Right lobe of liver (tissue), 6 donors: ENCODE results near the gene DYDC1. TPM values are rescaled to one million over a fixed set of nuclear protein-coding genes. Genes with fewer than 3 reads are reported as not detected.

Source experiments
- ATAC-seq, 4 donors: fragments of 200-7000 bp; cut with Tn5 transposase; one replicate each; pipeline ENCODE4 v1.9.1; 2020; ENCODE audit warnings: mild to moderate bottlenecking in 4 of 4, moderate library complexity in 4 of 4
- DNase-seq, 3 donors: peaks; one replicate each; pipeline ENCODE4 v3.0.0-alpha.2; 2020
- H3K27ac ChIP-seq, 3 donors: fragments of 200-600 bp; one replicate each; pipeline ENCODE4 v1.8.0; 2022
- H3K27me3 ChIP-seq, 2 donors: fragments of 200-600 bp; one replicate each; pipeline ENCODE4 v1.8.0; 2022
- H3K36me3 ChIP-seq, 4 donors: fragments of 200-600 bp; sonication (generic) in 1 of 4; one replicate each; pipeline versions ENCODE4 v1.5.1 to v1.8.0; 2017 to 2022; ENCODE audit warnings: control low read depth in 1 of 4
- H3K4me1 ChIP-seq, 4 donors: fragments of 200-600 bp; sonication (generic) in 1 of 4; one replicate each; pipeline versions ENCODE4 v1.5.1 to v1.8.0; 2017 to 2022; ENCODE audit warnings: control low read depth in 1 of 4
- H3K4me3 ChIP-seq, 3 donors: fragments of 200-600 bp; one replicate each; pipeline ENCODE4 v1.8.0; 2022
- H3K9me3 ChIP-seq, 4 donors: fragments of 200-600 bp; sonication (generic) in 1 of 4; one replicate each; pipeline versions ENCODE4 v1.5.1 to v1.8.0; 2017 to 2022; ENCODE audit warnings: control low read depth in 1 of 4
- POLR2A ChIP-seq: fragments of 450-650 bp; IDR thresholded peaks from one replicate; pipeline ENCODE4 v1.6.1; 2017; ENCODE audit warnings: antibody characterized with exemption, mild to moderate bottlenecking
- WGBS: methylation state at CpG from one replicate; pipeline ENCODE4 v1.1.6; 2018; ENCODE audit warnings: low coverage, low lambda C conversion rate; ENCODE audit not compliant: insufficient coverage; ENCODE audit errors: missing lambda C conversion rate; 5-methylcytosine and 5-hydroxymethylcytosine counted together
- intact Hi-C, 2 donors: fragments of 100-400 bp; cut with DNase I; formaldehyde crosslinking; loops; one replicate each; pipeline versions ENCODE4 v1.11.2 to v1.14.1; 2022
- total RNA-seq, 6 experiments: library from RNA; depleted of rRNA in 2 of 6; stranded (reverse); fragments of >200 nt in 2 of 6; fragmentation: NEBNext Ultra II Directional in 3 of 6; extraction: Animal tissue kit (Norgen Biotek cat#: 25700) in 3 of 6; gene quantifications; one replicate each; pipeline versions ENCODE4 v1.1.0 to v1.2.4, GENCODE V29; 2016 to 2023
- TF ChIP-seq, protein P1 (sequence below), 4 donors: fragments of 200-600 bp in 3 of 4; fragments of 450-650 bp in 1 of 4; IDR thresholded peaks; one replicate each; pipeline versions ENCODE4 v1.5.1 to v1.8.0; 2016 to 2022; ENCODE audit warnings: antibody characterized with exemption in 4 of 4, mild to moderate bottlenecking in 2 of 4
- donor health status: DM: no; HTN: yes; CAD: no.
- donor health status: DM: no; HTN: no; CAD: no.
- donor health status: DM: no; HTN: no; CAD: no.
- donor health status: DM: no; HTN: yes; CAD: no.
- donor health status: DM: no; HTN: yes; CAD: no.

The DYDC1 gene
- total RNA-seq, 6 experiments from 2014 or later = not detected

DNA sequence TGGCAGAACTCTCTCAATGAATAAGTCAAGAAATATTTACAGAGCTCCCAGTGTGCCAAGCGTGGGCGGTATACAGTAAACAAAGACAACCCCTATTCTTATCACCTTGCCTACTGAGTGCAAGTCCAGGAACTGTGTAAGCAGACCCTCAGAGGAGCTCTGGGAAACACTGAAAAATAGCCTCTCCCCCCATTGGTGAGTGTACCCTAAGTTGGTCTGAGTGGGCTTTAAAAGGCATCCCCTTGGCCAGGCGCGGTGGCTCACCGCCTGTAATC lies 1.2 kb upstream of the DYDC1 start:
- Histone ChIP-seq H3K36me3 (no peaks in the 10 kb centered on the region), H3K4me3 (no peak overlapping the region), H3K4me1 (no peaks in the 10 kb centered on the region), H3K27ac (no peak overlapping the region), H3K9me3 (no peaks in the 10 kb centered on the region), H3K27me3 (no peaks in the 10 kb centered on the region)
- WGBS = 44% methylated on average over 2 of the region's 5 CpGs
- DNase-seq (no peak), ATAC-seq (no peak)
- TF ChIP-seq, protein P1, sequence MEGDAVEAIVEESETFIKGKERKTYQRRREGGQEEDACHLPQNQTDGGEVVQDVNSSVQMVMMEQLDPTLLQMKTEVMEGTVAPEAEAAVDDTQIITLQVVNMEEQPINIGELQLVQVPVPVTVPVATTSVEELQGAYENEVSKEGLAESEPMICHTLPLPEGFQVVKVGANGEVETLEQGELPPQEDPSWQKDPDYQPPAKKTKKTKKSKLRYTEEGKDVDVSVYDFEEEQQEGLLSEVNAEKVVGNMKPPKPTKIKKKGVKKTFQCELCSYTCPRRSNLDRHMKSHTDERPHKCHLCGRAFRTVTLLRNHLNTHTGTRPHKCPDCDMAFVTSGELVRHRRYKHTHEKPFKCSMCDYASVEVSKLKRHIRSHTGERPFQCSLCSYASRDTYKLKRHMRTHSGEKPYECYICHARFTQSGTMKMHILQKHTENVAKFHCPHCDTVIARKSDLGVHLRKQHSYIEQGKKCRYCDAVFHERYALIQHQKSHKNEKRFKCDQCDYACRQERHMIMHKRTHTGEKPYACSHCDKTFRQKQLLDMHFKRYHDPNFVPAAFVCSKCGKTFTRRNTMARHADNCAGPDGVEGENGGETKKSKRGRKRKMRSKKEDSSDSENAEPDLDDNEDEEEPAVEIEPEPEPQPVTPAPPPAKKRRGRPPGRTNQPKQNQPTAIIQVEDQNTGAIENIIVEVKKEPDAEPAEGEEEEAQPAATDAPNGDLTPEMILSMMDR (IDR thresholded peaks at IDR 0.05) = no peak
- TF ChIP-seq POLR2A = no peak
- intact Hi-C loops = no loop called here

DNA sequence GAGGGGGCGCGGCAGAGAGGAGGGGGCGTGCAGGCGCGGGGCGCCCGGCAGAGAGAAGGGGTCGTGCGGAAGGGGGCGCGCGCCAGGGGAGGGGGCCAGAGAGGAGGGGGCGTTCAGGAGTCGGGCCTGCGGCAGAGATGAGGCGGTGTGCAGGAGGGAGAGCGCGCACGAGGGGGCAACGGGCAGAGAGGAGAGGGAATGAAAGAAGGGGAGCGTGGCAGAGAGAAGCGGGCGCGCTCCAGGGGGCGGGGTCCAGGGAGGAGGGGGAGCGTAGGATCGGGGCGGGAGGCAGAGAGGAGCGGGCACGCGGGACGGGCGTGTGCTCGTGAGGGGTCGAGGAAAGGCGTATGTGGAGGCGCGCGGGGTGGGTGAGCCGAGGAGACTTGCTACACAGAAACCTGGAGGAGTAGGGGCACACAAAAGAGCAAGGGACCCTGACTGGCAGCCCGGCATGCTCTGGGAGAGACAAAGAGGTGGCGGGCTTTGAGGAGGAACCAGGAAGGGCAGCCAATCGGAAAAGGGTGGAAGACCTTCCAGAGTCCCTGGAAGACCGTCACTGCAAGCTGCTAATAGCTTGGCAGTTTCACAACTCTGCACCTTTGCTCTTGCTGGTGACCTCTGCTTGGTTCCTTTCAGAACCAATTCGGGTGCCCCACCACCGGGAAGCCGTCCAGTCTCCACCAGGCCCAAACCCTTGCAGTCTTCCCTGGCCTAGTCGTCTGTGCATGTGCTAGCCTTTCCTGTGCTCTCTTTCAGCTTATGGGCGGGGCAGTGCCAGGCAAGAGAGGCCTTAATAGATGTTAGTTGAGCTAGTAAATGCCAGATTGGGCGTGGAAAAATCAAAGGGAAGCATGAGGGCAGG lies 665 bp upstream of the DYDC1 start:
- intact Hi-C loops = no loop called here
- peak overlapping the region; percentile 27 to 49 (median 43) for H3K4me3 ChIP-seq
- H3K27me3 ChIP-seq = no peaks in the 10 kb centered on the region
- H3K27ac ChIP-seq = no peak overlapping the region
- H3K36me3 ChIP-seq = no peaks in the 10 kb centered on the region
- WGBS = 12% methylated on average over 36 of the region's 50 CpGs
- no peaks in the 10 kb centered on the region for H3K9me3 ChIP-seq
- peak; percentile 62 to 68 (median 66) for DNase-seq
- peak; percentile 65 to 85 (median 78) for ATAC-seq
- H3K4me1 ChIP-seq = no peaks in the 10 kb centered on the region
- TF ChIP-seq POLR2A = no peak
- TF ChIP-seq, protein P1 (IDR thresholded peaks at IDR 0.05) = no peak

DNA sequence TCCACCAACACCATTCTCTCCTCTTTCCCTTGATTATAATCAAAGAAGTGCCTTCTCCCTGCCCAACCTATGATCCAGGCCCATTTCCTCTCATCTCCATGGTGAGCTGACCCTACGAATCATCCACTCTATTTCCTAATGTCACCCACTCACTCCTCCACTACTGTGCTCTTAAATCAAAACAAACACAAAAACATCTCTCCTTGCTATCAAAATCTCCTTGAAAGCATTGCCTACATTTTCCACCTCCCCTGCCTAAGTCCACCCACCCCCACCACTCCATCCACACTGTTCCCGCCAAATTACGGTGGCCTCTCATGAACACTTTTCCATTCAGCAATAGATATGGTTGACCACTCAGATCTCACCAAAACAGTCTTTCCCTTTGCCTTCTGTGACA lies 5.3 kb downstream of the DYDC1 start:
- no peaks in the 10 kb centered on the region for H3K9me3 ChIP-seq
- intact Hi-C loops = no loop called here
- WGBS = 89% methylated on average over 3 of the region's 3 CpGs
- ATAC-seq (no peak), DNase-seq (no peak)
- H3K4me1 ChIP-seq = no peaks in the 10 kb centered on the region
- TF ChIP-seq POLR2A = no peak
- TF ChIP-seq, protein P1 (IDR thresholded peaks at IDR 0.05) = no peak
- H3K4me3 ChIP-seq = no peak overlapping the region
- no peak overlapping the region for H3K27ac ChIP-seq
- H3K27me3 ChIP-seq = no peaks in the 10 kb centered on the region
- no peaks in the 10 kb centered on the region for H3K36me3 ChIP-seq

DNA sequence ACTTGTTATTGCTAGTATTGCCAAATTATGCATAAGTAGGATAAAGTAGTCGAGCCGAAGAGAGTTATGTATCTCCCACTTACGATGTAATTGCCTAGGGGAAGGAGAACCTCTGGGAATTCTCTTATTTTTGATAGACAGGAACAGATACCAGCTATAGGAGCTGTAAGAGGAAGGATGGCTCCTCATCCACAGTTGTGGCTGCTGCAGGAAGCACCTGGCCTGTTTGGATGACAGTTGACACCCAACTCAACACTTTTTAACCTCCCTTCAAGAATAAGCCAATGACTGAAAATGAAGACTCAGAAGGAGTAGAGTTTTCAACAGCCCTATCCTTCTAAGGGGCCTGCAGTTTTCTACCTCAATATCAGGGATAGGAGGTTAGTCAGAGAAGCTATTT lies 6.3 kb downstream of the DYDC1 start:
- DNase-seq (no peak), ATAC-seq (no peak)
- intact Hi-C loops = no loop called here
- TF ChIP-seq, protein P1 (IDR thresholded peaks at IDR 0.05) = no peak
- TF ChIP-seq POLR2A = no peak
- Histone ChIP-seq H3K4me1 (peaks cover 0 to under 1% (median 0%) of the 10 kb centered on the region in 4 donors), H3K27me3 (no peaks in the 10 kb centered on the region), H3K36me3 (no peaks in the 10 kb centered on the region), H3K4me3 (no peak overlapping the region), H3K9me3 (no peaks in the 10 kb centered on the region), H3K27ac (no peak overlapping the region)
- WGBS = 84% methylated on average over 3 of the region's 3 CpGs
